OCI-LY1 (cell line): ENCODE data around the gene SKAP2.

Experiments used
- EZH2 ChIP-seq: fragments of 200-600 bp; sonication (generic), shearing (Covaris generic); IDR thresholded peaks from 2 replicates; pipeline ENCODE4 v1.8.0; 2017; ENCODE audit warnings: borderline replicate concordance, mixed run types, mild to moderate bottlenecking, antibody characterized with exemption, low read length, moderate library complexity, mixed read lengths
- TF ChIP-seq, protein P1 (sequence below): fragments of 200-600 bp; sonication (generic), shearing (Covaris generic); IDR thresholded peaks from 2 replicates; pipeline ENCODE4 v1.5.1; 2017; ENCODE audit warnings: mild to moderate bottlenecking, antibody characterized with exemption, low read length, moderate library complexity, mixed read lengths

DNA sequence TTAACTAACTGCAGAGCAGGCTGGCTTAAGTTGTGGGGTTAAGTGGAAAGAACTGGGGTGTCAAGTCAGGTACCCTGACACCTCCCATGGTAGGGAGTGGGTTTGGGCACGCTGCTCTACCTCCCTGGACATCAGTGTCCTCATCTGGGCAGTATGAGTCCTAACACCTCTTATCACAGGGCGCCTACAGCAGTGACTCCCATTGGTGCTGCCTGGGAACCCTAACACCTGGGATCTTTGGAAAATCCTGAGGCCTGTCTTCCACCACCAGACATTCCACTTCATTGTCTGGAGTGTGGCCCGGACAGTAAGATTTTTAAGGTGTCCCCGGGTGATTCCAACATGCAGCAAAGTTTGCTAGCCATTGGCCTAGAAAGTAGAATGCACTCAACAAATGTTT is 239.1 kb downstream of the SKAP2 start:
- TF ChIP-seq, protein P1, sequence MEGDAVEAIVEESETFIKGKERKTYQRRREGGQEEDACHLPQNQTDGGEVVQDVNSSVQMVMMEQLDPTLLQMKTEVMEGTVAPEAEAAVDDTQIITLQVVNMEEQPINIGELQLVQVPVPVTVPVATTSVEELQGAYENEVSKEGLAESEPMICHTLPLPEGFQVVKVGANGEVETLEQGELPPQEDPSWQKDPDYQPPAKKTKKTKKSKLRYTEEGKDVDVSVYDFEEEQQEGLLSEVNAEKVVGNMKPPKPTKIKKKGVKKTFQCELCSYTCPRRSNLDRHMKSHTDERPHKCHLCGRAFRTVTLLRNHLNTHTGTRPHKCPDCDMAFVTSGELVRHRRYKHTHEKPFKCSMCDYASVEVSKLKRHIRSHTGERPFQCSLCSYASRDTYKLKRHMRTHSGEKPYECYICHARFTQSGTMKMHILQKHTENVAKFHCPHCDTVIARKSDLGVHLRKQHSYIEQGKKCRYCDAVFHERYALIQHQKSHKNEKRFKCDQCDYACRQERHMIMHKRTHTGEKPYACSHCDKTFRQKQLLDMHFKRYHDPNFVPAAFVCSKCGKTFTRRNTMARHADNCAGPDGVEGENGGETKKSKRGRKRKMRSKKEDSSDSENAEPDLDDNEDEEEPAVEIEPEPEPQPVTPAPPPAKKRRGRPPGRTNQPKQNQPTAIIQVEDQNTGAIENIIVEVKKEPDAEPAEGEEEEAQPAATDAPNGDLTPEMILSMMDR, result no peak
- no peak for TF ChIP-seq EZH2
